HS-27A (cell line): ENCODE measurements around the gene SPOPL.
"Not testable (repeated sequence)": the region's sequence is repeated elsewhere in the genome, so short reads cannot be mapped to it uniquely, and the experiment has no call there.

Source experiments
- DNase-seq: peaks from one replicate; pipeline ENCODE4 v3.0.0-alpha.2; 2012; ENCODE audit warnings: low read depth, missing footprints

The SPOPL gene

GRCh38 chr2:138501425-138502254 lies at the start of gene SPOPL:
TSS of gene SPOPL (plus strand) at chr2:138501770. CDS start at chr2:138550217, 48,447 bp downstream.
- peak; percentile 59 for DNase-seq

GRCh38 chr2:138452324-138452723 lies 49.2 kb upstream of the SPOPL start:
- no peak for DNase-seq

- DNase-seq, result no peak
Measured at GRCh38 chr2:138453815-138454214, 47.8 kb upstream of the SPOPL start.

- no peak for DNase-seq
Measured at GRCh38 chr2:138454761-138455160, 46.8 kb upstream of the SPOPL start.

GRCh38 chr2:138455275-138455674 lies 46.3 kb upstream of the SPOPL start:
- DNase-seq, result no peak

- DNase-seq, result no peak
Measured at GRCh38 chr2:138455691-138456090, 45.9 kb upstream of the SPOPL start.

- DNase-seq, result not testable (repeated sequence)
Measured at GRCh38 chr2:138462689-138463088, 38.9 kb upstream of the SPOPL start.

- no peak for DNase-seq
Measured at GRCh38 chr2:138468617-138469016, 33.0 kb upstream of the SPOPL start.

- DNase-seq, result no peak
Measured at GRCh38 chr2:138469411-138469810, 32.2 kb upstream of the SPOPL start.

- DNase-seq, result no peak
Measured at GRCh38 chr2:138470941-138471340, 30.6 kb upstream of the SPOPL start.

- no peak for DNase-seq
Measured at GRCh38 chr2:138474100-138474825, 27.3 kb upstream of the SPOPL start.

GRCh38 chr2:138475277-138475776 lies 26.2 kb upstream of the SPOPL start:
- no peak for DNase-seq

GRCh38 chr2:138476186-138476585 lies 25.4 kb upstream of the SPOPL start:
- no peak for DNase-seq

GRCh38 chr2:138476940-138477339 lies 24.6 kb upstream of the SPOPL start:
- DNase-seq, result no peak

- not testable (repeated sequence) for DNase-seq
Measured at GRCh38 chr2:138482796-138483195, 18.8 kb upstream of the SPOPL start.

- no peak for DNase-seq
Measured at GRCh38 chr2:138485019-138485418, 16.6 kb upstream of the SPOPL start.

- no peak for DNase-seq
Measured at GRCh38 chr2:138486363-138487198, 15.0 kb upstream of the SPOPL start.

- no peak for DNase-seq
Measured at GRCh38 chr2:138490673-138491494, 10.7 kb upstream of the SPOPL start.

GRCh38 chr2:138491495-138491862 lies 10.1 kb upstream of the SPOPL start:
- no peak for DNase-seq

- DNase-seq, result no peak
Measured at GRCh38 chr2:138492160-138492559, 9.4 kb upstream of the SPOPL start.

- DNase-seq, result no peak
Measured at GRCh38 chr2:138493334-138493733, 8.2 kb upstream of the SPOPL start.
